Mesendoderm (in vitro differentiated cells): ENCODE measurements around the gene MESP2.
"Not testable (repeated sequence)": the region's sequence is repeated elsewhere in the genome, so short reads cannot be mapped to it uniquely, and the experiment has no call there.

ENCODE experiments used
- DNase-seq: peaks from one replicate; pipeline ENCODE4 v3.0.0; 2013
- H2AK5ac ChIP-seq: 2 replicates; pipeline ENCODE4 v1.6.1; 2013; ENCODE audit warnings: low read length, inconsistent platforms
- H2BK120ac ChIP-seq: 2 replicates; pipeline ENCODE4 v1.6.1; 2013; ENCODE audit warnings: low read depth, mild to moderate bottlenecking, low read length, moderate library complexity, mixed read lengths
- H2BK15ac ChIP-seq: replicated peaks from 2 replicates; pipeline ENCODE4 v1.6.1; 2013; ENCODE audit warnings: low read depth, mild to moderate bottlenecking, moderate library complexity
- H2BK5ac ChIP-seq: 2 replicates; pipeline ENCODE4 v1.6.1; 2013; ENCODE audit warnings: low read length, inconsistent platforms
- H3K18ac ChIP-seq: 2 replicates; pipeline ENCODE4 v1.6.1; 2013; ENCODE audit warnings: mild to moderate bottlenecking, low read length, mixed read lengths
- H3K23ac ChIP-seq: one replicate; pipeline ENCODE4 v1.6.1; 2013; ENCODE audit warnings: low read length
- H3K27ac ChIP-seq: 2 replicates; pipeline ENCODE4 v1.5.1; 2013; ENCODE audit warnings: low read depth, mild to moderate bottlenecking, inconsistent platforms, low read length, moderate library complexity
- H3K27me3 ChIP-seq: 2 replicates; pipeline ENCODE4 v1.6.1; 2013; ENCODE audit warnings: low read length, control low read depth, mild to moderate bottlenecking, inconsistent platforms; ENCODE audit not compliant: insufficient read depth, poor library complexity
- H3K36me3 ChIP-seq: 2 replicates; pipeline ENCODE4 v1.6.1; 2013; ENCODE audit warnings: low read length, inconsistent platforms; ENCODE audit not compliant: control insufficient read depth, insufficient read depth
- H3K4ac ChIP-seq: one replicate; pipeline ENCODE4 v1.6.1; 2013; ENCODE audit warnings: low read depth, mild to moderate bottlenecking, low read length, moderate library complexity
- H3K4me1 ChIP-seq: 2 replicates; pipeline ENCODE4 v1.6.1; 2013; ENCODE audit warnings: low read depth, low read length, inconsistent platforms; ENCODE audit not compliant: control insufficient read depth
- H3K4me2 ChIP-seq: 2 replicates; pipeline ENCODE4 v1.6.1; 2013; ENCODE audit warnings: low read length
- H3K4me3 ChIP-seq: 2 replicates; pipeline ENCODE4 v1.5.1; 2013; ENCODE audit warnings: mild to moderate bottlenecking, low read length
- H3K56ac ChIP-seq: one replicate; pipeline ENCODE4 v1.6.1; 2013; ENCODE audit warnings: low read length
- H3K79me1 ChIP-seq: 2 replicates; pipeline ENCODE4 v1.6.1; 2013; ENCODE audit warnings: low read length, inconsistent platforms
- H3K79me2 ChIP-seq: 2 replicates; pipeline ENCODE4 v1.6.1; 2013; ENCODE audit warnings: mild to moderate bottlenecking, low read length; ENCODE audit not compliant: control insufficient read depth, insufficient read depth
- H3K9ac ChIP-seq: 2 replicates; pipeline ENCODE4 v1.6.1; 2013; ENCODE audit warnings: low read length, inconsistent platforms
- H4K5ac ChIP-seq: one replicate; pipeline ENCODE4 v1.6.1; 2013; ENCODE audit warnings: low read length
- H4K8ac ChIP-seq: one replicate; pipeline ENCODE4 v1.6.1; 2013; ENCODE audit warnings: low read depth, mild to moderate bottlenecking, control low read depth, low read length, moderate library complexity
- WGBS: extraction: QIAGEN DNeasy Blood & Tissue Kit; methylation state at CpG from one replicate; pipeline ENCODE4 v1.1.7; 2013; ENCODE audit warnings: low lambda C conversion rate, missing lambda C conversion rate; ENCODE audit not compliant: insufficient coverage; ENCODE audit errors: extremely low coverage; 5-methylcytosine and 5-hydroxymethylcytosine counted together

The MESP2 gene

DNA sequence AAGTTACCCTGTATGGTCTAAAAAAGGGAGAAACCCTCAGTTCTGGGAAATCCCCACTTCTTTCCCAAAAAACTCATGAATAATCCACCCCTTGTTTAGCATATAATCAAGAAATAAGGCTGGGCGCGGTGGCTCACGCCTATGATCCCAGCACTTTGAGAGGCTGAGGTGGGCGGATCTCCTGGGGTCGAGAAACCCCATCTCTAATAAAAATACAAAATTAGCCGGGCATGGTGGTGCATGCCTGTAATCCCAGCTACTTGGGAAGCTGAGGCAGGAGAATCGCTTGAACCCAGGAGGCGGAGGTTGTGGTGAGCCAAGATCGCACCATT lies 6.5 kb downstream of the MESP2 start:
- Histone ChIP-seq H3K4me1 (peaks cover 24% of the 10 kb centered on the region), H2BK5ac (peak overlapping the region; percentile 76), H2BK120ac (peak overlapping the region; percentile 31), H3K56ac (peak overlapping the region; percentile 12), H3K4ac (peak overlapping the region; percentile 56)
- not testable (repeated sequence) for H3K79me2 ChIP-seq, H3K79me1 ChIP-seq, H3K18ac ChIP-seq, H3K23ac ChIP-seq, H3K4me2 ChIP-seq, H4K5ac ChIP-seq, H4K8ac ChIP-seq, DNase-seq, H3K36me3 ChIP-seq, H3K9ac ChIP-seq, H2AK5ac ChIP-seq, H3K27me3 ChIP-seq, H3K27ac ChIP-seq, H2BK15ac ChIP-seq, H3K4me3 ChIP-seq
- no CpG with 5 or more reads among the region's 9 CpGs for WGBS

DNA sequence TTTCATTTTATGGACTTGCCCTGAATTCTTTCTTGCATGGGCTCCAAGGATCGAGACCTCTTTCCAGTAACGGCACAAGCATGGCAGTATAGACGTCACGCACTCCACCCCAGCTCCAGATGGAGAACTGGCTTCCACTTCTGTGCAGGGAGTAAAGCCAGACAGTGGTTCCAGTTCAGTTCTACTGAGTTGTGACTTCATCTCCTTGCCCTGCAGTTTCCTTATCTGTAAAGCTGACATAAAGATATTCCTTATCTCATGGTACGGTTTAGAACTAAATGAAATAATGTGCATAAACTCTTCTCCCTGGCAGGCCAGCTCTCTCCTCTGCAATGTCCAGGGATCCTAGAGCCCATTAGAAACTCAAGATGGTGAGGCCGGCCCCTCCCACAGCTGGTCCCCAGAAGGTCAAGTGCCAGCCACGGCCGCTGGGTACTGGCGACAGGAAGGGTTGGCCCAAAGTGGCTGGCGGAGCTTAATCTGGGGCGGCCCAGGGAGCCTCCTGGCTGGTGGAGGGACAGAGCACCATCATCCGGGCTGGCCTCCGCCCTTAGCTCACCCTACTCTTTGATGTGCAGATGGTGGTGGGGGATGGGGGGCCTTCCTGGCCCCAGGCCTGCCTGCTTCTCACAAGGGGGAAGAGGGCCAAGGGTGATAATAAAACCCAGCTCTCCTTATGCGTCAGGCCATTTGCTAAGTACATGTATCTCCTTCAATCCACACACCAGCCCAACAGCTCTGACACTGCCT lies 7.2 kb downstream of the MESP2 start:
- H3K18ac ChIP-seq: peak overlapping the region; percentile 28
- no peaks in the 10 kb centered on the region for H3K79me1 ChIP-seq
- H3K4me2 ChIP-seq: peak overlapping the region; percentile 20
- no peaks in the 10 kb centered on the region for H3K36me3 ChIP-seq
- H3K27me3 ChIP-seq: no peaks in the 10 kb centered on the region
- WGBS: no CpG with 5 or more reads among the region's 14 CpGs
- H2BK5ac ChIP-seq: peak overlapping the region; percentile 99
- peak overlapping the region; percentile 22 for H3K27ac ChIP-seq
- peak; percentile 97 for DNase-seq
- H2BK15ac ChIP-seq: no peak overlapping the region
- H4K8ac ChIP-seq: no peak overlapping the region
- H3K79me2 ChIP-seq: no peaks in the 10 kb centered on the region
- H3K4ac ChIP-seq: peak overlapping the region; percentile 58
- H3K4me3 ChIP-seq: no peak overlapping the region
- no peak overlapping the region for H4K5ac ChIP-seq
- peak overlapping the region; percentile 100 for H2AK5ac ChIP-seq
- peak overlapping the region; percentile 90 for H3K56ac ChIP-seq
- H3K9ac ChIP-seq: peak overlapping the region; percentile 44
- peaks cover 22% of the 10 kb centered on the region for H3K4me1 ChIP-seq
- H2BK120ac ChIP-seq: no peak overlapping the region
- H3K23ac ChIP-seq: no peak overlapping the region

DNA sequence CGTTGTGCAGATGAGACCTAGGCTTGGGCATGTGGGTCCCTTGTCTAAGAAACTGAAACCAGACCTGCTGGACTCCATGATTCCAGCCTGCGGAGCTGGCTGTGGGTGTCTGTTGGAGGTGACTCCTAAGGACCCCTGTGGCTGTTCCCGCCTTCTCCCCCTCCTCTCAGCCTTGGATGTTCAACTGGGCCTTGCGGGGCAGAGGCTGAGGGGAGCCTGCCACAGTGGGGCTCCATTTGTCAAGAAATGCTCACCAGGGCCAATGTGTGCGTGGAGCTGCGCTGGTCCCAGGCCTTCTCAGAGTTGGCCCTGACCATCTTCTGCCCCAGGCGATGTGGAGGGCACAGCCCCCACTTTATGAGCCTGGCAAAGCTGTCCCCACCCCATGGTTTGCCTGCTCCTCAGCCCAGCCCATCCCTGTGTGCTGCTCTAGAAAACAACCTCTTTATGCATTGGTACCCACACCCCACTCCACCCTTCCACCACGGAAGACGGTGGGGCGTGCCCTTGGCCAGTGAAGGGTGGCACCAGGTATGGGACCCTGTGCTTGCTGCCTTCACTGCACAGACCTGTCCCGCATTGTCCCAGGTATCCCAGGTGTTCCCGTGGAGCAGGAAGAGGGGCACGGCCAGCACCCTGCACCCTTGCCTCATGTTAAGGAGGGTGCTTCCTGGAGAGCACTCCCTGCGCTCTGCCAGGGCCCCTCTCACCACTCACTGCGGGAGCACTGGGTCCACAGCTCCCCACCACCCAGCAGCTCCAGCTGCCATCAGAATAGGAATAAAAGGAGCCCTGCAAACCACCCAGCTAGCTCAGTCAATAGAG lies 7.9 kb downstream of the MESP2 start:
- H2BK5ac ChIP-seq: peak overlapping the region; percentile 99
- no peak overlapping the region for H2BK15ac ChIP-seq
- H4K5ac ChIP-seq: no peak overlapping the region
- H3K27me3 ChIP-seq: no peaks in the 10 kb centered on the region
- no peak for DNase-seq
- peak overlapping the region; percentile 18 for H3K9ac ChIP-seq
- H3K4me3 ChIP-seq: no peak overlapping the region
- H3K79me2 ChIP-seq: no peaks in the 10 kb centered on the region
- H3K23ac ChIP-seq: no peak overlapping the region
- H2BK120ac ChIP-seq: no peak overlapping the region
- peak overlapping the region; percentile 19 for H3K18ac ChIP-seq
- no peaks in the 10 kb centered on the region for H3K79me1 ChIP-seq
- peak overlapping the region; percentile 13 for H3K27ac ChIP-seq
- no peak overlapping the region for H3K4me2 ChIP-seq
- H2AK5ac ChIP-seq: peak overlapping the region; percentile 97
- peaks cover 22% of the 10 kb centered on the region for H3K4me1 ChIP-seq
- peak overlapping the region; percentile 90 for H3K56ac ChIP-seq
- WGBS: no CpG with 5 or more reads among the region's 15 CpGs
- no peaks in the 10 kb centered on the region for H3K36me3 ChIP-seq
- H3K4ac ChIP-seq: peak overlapping the region; percentile 58
- no peak overlapping the region for H4K8ac ChIP-seq

- no peak overlapping the region for H2BK15ac ChIP-seq
- H3K27ac ChIP-seq: no peak overlapping the region
- H3K4me3 ChIP-seq: no peak overlapping the region
- H3K4ac ChIP-seq: peak overlapping the region; percentile 58
- H3K36me3 ChIP-seq: no peaks in the 10 kb centered on the region
- no peak overlapping the region for H2BK120ac ChIP-seq
- H3K56ac ChIP-seq: peak overlapping the region; percentile 90
- peak overlapping the region; percentile 97 for H2AK5ac ChIP-seq
- H3K27me3 ChIP-seq: no peaks in the 10 kb centered on the region
- H2BK5ac ChIP-seq: no peak overlapping the region
- no CpG with 5 or more reads among the region's 7 CpGs for WGBS
- peaks cover 22% of the 10 kb centered on the region for H3K4me1 ChIP-seq
- H3K23ac ChIP-seq: no peak overlapping the region
- H4K5ac ChIP-seq: no peak overlapping the region
- no peak overlapping the region for H3K4me2 ChIP-seq
- no peak overlapping the region for H4K8ac ChIP-seq
- H3K9ac ChIP-seq: no peak overlapping the region
- H3K79me1 ChIP-seq: no peaks in the 10 kb centered on the region
- DNase-seq: no peak
- H3K79me2 ChIP-seq: no peaks in the 10 kb centered on the region
- peak overlapping the region; percentile 19 for H3K18ac ChIP-seq
Measured at GRCh38 chr15:89784686-89784960, 8.5 kb downstream of the MESP2 start.

DNA sequence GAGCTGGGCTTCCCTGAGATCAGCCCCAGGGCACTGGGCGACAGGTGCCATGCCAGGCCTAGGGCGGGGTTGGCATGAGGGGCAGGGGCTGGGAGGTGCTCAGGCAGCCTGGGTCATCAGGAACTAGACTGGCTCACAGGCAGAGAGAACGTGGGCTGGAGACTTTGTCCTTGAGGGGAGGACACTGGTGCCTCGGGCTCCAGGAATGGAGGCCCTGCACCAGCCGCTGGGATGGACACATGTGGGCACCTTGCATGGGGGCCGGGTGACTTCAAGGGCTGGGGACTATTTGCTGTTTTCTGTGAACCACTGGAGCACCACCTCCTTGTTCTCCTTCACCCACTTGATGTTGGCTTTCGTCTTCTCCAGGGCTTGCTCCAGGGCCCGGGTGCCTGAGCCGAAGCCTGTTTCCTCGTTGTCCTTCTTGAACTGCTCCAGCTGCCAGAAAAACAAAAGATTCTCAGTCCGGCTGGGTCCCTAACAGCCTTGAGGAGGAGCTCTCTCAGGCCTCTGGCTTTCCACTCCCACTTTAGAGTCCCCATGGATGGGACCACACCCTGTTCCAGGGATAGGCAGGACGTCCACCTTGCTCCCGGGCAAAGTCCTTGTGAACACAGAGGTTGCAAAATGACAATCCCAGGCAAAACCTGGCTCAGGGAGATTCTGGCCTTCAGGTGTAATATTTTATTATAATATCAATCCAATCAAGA lies 9.1 kb downstream of the MESP2 start:
- Histone ChIP-seq H3K4me2 (no peak overlapping the region), H3K23ac (no peak overlapping the region), H3K4me1 (peaks cover 22% of the 10 kb centered on the region), H3K18ac (peak overlapping the region; percentile 52), H3K4me3 (no peak overlapping the region), H3K56ac (peak overlapping the region; percentile 20), H2AK5ac (no peak overlapping the region), H3K27ac (no peak overlapping the region), H3K4ac (no peak overlapping the region), H2BK5ac (no peak overlapping the region), H2BK120ac (no peak overlapping the region), H4K5ac (no peak overlapping the region), H3K27me3 (no peaks in the 10 kb centered on the region), H3K9ac (no peak overlapping the region), H3K79me1 (no peaks in the 10 kb centered on the region), H3K79me2 (no peaks in the 10 kb centered on the region), H2BK15ac (no peak overlapping the region), H4K8ac (no peak overlapping the region), H3K36me3 (no peaks in the 10 kb centered on the region)
- DNase-seq: no peak
- no CpG with 5 or more reads among the region's 13 CpGs for WGBS
